ENCODE data around the gene HMCN1.
"Not testable (repeated sequence)": the region's sequence is repeated elsewhere in the genome, so short reads cannot be mapped to it uniquely, and the experiment has no call there.

HMCN1 gene

DNA sequence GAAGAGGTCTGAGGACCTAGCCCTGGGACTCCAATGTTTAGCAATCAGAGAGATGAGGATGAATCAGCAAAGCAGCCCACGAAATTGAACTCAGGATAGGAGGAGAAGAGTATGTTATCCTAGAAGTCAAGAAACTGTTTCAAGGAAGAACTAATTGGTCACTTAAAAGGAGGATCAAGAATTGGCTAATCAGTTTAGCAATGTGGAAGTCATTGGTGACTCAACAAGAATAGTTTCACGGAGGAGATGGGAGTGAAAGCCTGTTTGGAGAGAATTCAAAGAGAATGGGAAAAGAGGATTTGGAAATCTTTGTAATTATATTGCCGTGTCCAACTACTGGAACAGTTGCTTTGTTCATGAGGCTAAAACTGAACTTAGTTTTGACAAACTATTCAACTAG is 7.4 kb downstream of the HMCN1 start:
- DNase-seq (ENCODE audit: low spot score): no peak

DNA sequence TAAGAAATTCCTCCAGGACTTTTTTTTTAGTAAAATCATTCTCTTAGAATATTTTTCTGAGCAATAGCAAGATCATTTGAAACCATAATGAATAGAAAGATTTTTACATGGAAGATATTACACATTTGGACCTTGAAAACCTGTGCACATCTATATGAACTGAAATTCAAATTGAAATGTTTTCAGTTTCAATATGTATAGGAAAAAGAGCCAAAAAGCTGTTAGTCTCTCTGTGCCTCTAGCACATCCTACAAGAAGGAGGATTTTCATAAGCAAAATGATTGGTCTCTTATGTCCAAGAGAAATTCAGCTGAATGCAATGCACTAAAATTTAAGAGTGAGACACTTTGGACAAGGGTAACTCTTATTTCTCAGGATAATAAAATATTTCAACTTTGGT is 8.2 kb downstream of the HMCN1 start:
- no peak for DNase-seq (ENCODE audit: low spot score)

GRCh38 chr1:185745165-185745564 is 11.0 kb downstream of the HMCN1 start:
- DNase-seq (ENCODE audit: low spot score): no peak

DNA sequence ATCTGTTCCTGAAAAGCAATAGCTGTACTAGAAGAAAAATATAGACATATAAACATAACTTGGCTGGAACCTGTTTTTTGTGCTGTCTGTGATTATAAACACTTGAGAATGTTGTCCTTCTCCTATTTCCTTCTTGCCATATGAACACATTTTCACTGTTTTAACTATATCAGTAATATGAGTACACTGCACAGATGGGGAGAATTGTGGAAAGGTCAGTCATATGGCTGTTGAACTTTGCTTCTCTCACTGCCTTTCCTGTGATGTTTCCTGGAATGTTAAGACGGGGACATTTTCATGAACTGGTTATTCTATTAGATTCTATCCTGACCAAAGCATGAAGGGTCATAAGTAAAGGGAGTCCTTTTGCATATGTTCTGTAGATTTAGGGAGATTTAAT is 24.9 kb downstream of the HMCN1 start:
- DNase-seq (ENCODE audit: low spot score): no peak

GRCh38 chr1:185761841-185762240 is 27.6 kb downstream of the HMCN1 start:
- DNase-seq (ENCODE audit: low spot score): no peak

DNA sequence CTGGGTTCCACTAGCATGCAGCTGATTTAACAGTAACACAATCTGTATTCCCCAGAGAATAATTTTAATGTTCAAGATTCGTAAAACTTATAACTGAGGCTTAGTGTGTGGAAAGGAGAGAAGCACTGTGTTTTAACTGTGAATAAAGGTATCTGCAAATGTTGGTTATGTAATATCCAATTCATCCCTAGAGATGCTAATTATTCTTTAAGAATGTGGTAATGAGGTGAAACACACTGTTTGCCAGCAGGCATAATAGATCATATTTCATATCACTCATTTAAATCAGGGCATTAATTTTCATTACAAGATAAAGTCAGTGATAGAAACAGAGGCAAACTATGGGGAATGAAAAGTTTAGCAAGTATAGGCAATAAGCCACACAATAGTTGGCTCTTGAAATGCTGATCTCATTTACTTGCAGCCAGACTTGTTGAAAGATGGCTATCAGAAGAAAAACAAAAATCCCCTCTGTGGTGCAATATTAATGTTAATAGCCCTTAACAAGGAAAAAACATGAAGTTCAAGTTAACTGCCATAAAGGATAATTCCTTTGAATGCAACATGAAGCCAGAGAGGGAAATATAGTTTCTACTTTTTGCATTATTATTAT is 33.4 kb downstream of the HMCN1 start:
- no peak for DNase-seq (ENCODE audit: low spot score)

DNA sequence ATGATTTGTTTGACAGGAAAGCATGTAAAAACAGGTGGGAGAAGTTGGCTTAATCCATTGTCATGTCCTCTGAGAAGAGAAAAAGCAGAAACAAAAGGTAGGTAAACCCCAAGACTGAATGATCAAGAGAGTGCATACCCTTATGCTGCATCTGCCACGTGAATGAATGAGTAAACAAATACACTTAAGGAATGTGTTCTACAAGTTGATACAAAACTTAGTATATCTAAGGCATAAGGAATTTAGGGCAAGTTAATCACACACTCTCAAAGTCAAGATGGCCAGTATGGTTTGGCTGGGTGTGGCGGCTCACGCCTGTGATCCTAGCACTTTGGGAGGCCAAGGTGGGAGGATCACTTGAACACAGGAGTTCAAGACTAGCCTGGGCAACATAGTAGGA is 34.2 kb downstream of the HMCN1 start:
- DNase-seq (ENCODE audit: low spot score): no peak

DNA sequence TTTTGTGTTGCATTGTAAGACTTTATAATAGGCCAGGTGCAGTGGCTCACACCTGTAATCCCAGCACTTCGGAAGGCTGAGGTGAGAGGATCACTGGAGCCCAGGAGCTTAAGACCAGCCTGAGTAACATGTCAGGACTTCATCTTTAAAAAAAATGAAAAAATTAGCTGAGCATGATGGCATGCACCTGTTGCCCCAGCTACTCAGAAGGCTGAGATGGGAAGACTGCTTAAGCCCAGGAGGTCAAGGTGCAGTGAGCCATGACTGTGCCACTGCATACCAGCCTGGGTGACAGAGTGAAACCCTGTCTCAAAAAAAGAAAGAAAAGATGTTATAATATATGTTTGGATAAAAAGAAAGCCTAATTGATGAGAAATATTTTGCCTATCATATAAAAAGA is 34.9 kb downstream of the HMCN1 start:
- DNase-seq (ENCODE audit: low spot score): no peak

GRCh38 chr1:185774394-185774793 is 40.2 kb downstream of the HMCN1 start:
- DNase-seq (ENCODE audit: low spot score): no peak

GRCh38 chr1:185775501-185775900 is 41.3 kb downstream of the HMCN1 start:
- DNase-seq (ENCODE audit: low spot score): no peak

- no peak for DNase-seq (ENCODE audit: low spot score)
These were observed 42.3 kb downstream of the HMCN1 start for GRCh38 chr1:185776522-185776921.

DNA sequence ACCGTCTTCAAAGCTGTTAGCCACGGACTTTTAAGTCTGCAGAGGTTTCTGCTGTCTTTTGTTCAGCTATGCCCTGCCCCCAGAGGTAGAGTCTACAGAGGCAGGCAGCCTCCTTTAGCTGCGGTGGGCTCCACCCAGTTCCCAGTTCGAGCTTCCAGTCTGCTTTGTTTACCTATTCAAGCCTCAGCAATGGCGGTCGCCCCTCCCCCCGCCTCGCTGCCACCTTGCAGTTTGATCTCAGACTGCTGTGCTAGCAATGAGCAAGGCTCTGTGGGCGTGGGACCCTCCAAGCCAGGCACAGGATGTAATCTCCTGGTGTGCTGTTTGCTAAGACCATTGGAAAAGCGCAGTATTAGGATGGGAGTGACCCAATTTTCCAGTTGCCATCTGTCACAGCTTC is 49.7 kb downstream of the HMCN1 start:
- DNase-seq (ENCODE audit: low spot score): not testable (repeated sequence)

DNA sequence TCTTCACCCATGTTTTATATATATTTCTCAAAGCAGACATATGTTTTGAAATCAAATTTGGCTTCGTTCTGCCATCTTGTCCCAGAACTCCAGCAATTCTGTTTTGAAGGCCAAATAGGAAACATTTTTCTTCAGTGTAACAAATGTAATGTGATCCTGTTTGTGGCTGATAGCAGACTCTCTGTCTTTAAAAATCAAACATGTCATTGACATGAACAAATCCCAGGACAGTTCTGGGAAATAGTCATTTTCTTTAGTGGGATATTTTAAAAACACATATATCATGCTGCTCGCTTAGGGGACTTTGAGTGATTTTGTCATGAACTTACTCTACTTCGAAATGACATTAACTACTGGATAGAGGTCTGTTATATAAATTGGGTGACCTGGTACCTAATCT is 51.4 kb downstream of the HMCN1 start:
- DNase-seq (ENCODE audit: low spot score): no peak

DNA sequence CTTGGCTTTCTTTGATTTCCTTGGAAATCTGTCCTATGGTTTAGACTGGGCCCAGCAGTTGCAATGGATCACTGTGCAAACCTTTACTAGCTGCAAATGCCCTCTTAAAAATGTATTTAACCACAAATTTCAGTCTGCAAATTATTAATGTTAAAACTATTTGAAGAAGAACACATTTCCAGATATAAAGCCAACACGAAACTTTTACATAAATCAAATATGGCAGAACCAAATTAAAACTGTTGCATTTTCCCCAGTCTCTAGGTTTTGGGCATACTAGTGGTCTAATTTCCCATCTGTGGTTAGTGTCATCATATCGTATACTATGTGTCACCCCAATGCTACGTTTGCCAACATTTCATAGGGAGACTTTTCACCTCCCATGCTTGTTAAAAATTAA is 52.3 kb downstream of the HMCN1 start:
- no peak for DNase-seq (ENCODE audit: low spot score)

- no peak for DNase-seq (ENCODE audit: low spot score)
These were observed 53.0 kb downstream of the HMCN1 start for GRCh38 chr1:185787238-185787637.

DNA sequence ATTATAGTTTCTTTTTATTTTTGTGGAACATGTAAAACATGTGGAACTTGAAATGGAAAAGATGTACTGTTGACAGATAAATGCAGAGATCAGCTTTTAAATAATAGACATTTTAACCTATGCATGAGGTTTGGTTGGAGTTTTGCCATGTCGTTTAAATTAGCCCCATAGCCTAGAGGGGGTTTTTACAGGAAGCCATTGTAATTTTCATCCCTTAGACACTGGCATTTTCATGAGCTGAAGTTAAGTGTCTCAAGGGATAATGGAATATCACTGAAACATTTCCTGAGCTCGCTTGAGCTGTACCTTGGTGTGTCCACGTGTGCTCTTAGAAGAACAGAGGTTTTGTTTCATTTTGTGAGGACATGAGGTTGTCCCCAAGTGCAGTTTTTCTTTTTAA is 54.2 kb downstream of the HMCN1 start:
- no peak for DNase-seq (ENCODE audit: low spot score)

DNA sequence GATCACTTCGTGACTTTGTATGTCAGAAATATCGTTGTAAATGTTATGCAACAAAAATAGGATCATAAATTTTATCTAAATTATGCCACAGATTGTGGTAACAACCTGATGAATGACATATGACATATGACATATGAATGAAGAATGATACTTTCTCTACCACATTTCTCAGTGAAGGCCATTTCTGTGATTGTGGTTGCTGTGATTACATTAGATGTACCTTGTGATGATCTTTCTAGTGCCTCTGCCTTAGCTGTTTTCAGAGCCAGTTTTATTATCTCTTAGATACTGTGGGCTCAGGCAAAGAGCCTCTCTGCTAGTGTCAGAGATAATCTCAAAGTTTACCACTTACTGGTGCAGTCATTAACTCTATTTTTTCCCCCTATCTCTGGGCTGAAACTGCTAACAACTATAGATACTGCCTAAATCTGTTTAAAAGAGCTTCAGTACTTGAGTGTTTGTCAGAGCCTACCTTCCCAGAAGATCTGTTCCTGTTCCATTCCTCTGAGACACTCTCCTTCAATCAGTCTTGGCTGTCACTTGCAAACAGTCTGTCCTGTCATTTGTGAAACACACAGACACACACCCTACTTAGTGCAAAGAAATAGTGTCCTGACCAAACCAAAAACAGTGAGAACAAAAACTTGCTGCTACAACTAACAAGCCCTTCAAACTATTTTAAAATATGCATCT is 55.5 kb downstream of the HMCN1 start:
- no peak for DNase-seq (ENCODE audit: low spot score)

DNA sequence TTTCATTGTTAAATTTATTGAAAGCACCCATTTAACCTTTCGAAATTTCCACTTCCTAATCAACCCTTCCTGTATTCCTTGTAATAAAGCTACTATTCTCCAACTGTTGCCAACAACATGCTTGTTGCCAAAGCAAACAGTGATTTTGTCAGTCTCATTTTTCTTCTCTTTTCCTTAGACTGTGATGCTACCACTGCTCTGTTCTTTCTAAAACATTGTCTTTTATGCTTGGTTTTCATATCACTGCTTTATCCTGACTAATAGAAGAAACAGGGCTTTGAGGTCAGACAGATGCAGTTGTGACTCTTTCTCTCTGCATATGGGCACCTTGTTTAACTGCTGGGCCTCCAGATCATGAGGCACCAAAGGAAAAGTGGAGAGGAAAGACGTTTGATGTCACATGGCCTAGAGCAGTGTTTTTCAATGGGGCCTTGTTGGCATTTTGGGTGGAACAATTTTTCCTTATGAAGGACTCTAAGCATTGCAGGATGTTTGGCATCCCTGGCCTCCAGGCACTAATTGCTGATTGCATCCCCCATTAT is 56.1 kb downstream of the HMCN1 start:
- no peak for DNase-seq (ENCODE audit: low spot score)

DNA sequence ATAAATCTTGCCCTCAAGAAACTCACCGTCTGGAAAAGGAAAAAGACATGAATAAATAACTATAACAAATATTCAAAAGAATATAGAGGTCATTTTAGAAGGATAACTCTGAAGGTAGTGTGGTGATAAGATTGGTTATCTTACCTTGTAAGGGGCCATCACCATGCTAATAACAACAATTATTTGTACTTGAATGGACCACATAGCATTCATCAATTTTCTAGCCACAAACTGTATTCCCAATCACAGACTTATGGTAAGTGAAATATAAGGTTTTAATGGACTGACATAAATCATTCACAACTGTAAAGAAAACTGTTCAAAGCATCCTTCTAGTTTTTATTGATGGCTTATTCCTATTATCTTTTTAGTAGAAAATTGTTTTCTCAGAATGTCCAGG is 57.8 kb downstream of the HMCN1 start:
- DNase-seq (ENCODE audit: low spot score): no peak

- DNase-seq (ENCODE audit: low spot score): not testable (repeated sequence)
These were observed 60.3 kb downstream of the HMCN1 start for GRCh38 chr1:185794495-185794894.

GRCh38 chr1:185795181-185795580 is 61.0 kb downstream of the HMCN1 start:
- no peak for DNase-seq (ENCODE audit: low spot score)

GRCh38 chr1:185798505-185798904 is 64.3 kb downstream of the HMCN1 start:
- no peak for DNase-seq (ENCODE audit: low spot score)

GRCh38 chr1:185803241-185803640 is 69.0 kb downstream of the HMCN1 start:
- DNase-seq (ENCODE audit: low spot score): no peak

DNA sequence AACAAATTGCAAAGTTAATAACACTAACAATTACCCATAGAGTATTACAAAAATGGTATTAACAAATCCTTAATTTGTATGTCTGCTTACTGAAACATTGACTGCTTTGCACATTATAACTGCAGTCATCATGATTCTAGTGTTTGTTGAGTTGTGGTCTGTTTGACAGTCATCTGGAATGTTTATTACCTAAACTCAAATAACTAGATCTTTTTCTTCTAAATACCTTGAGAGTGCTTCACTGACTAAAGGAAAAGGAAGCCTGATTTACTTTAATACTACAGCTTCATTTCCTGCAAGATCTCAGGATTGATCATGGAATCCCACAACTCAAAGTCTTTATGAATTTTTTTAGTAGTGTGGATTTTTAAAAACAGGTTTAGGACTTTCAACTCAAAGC is 70.0 kb downstream of the HMCN1 start:
- DNase-seq (ENCODE audit: low spot score): no peak
